IMR-90 (cell line): Measurements from ENCODE around the gene MPI. TPM values are rescaled to one million over a fixed set of nuclear protein-coding genes. Genes with fewer than 3 reads are reported as not detected.

Source experiments
- ATAC-seq: fragments of 200-7000 bp; cut with Tn5 transposase; 2 replicates; pipeline ENCODE4 v1.9.1; 2020; ENCODE audit warnings: low read depth, mild to moderate bottlenecking, moderate library complexity
- BruUV-seq: library from RNA; stranded (reverse); fragments of 400-500 nt; replicated peaks from 2 replicates; lab custom pipeline; 2021; lab: Mats Ljungman, UMichigan
- CTCF ChIA-PET: fragments of 300-600 bp; formaldehyde crosslinking; extraction: SDS; loops from one replicate; lab custom pipeline; 2021; ENCODE audit warnings: antibody characterized with exemption; lab: Yijun Ruan, JAX
- POLR2A ChIA-PET: fragments of 300-600 bp; sonication (Branson Sonifier 250); formaldehyde crosslinking; loops from one replicate; lab custom pipeline; 2022; ENCODE audit warnings: antibody characterized with exemption; ENCODE audit not compliant: unreplicated experiment; lab: Charles Lee
- DNase-seq: peaks from one replicate; pipeline ENCODE4 v3.0.0; 2013
- H2AFZ ChIP-seq: replicated peaks from 2 replicates; pipeline ENCODE3; 2013; ENCODE audit warnings: low read length, mild to moderate bottlenecking; ENCODE audit not compliant: poor library complexity
- H2AK5ac ChIP-seq: 2 replicates; pipeline ENCODE4 v1.6.1; 2013; ENCODE audit warnings: low read depth, low read length, inconsistent platforms
- H2AK9ac ChIP-seq: replicated peaks from 2 replicates; pipeline ENCODE3; 2013; ENCODE audit warnings: mild to moderate bottlenecking, low read depth, low read length, moderate library complexity; ENCODE audit not compliant: poor library complexity
- H2BK120ac ChIP-seq: 2 replicates; pipeline ENCODE4 v1.6.1; 2013; ENCODE audit warnings: low read depth, low read length, inconsistent platforms
- H2BK15ac ChIP-seq: 3 replicates; pipeline ENCODE4 v1.6.1; 2013; ENCODE audit warnings: low read depth, low read length, inconsistent platforms
- H2BK20ac ChIP-seq: 2 replicates; pipeline ENCODE4 v1.6.1; 2013; ENCODE audit warnings: low read depth, mild to moderate bottlenecking, inconsistent platforms, low read length, moderate library complexity
- H2BK5ac ChIP-seq: 2 replicates; pipeline ENCODE4 v1.6.1; 2013; ENCODE audit warnings: mild to moderate bottlenecking, low read depth, low read length, inconsistent platforms; ENCODE audit not compliant: poor library complexity, severe bottlenecking
- H3K14ac ChIP-seq: replicated peaks from 2 replicates; pipeline ENCODE4 v1.6.1; 2013; ENCODE audit warnings: low read depth, low read length, inconsistent platforms
- H3K18ac ChIP-seq: 2 replicates; pipeline ENCODE4 v1.6.1; 2013; ENCODE audit warnings: low read depth, low read length, control low read depth
- H3K23ac ChIP-seq: 2 replicates; pipeline ENCODE4 v1.6.1; 2013; ENCODE audit warnings: low read depth, low read length, inconsistent platforms
- H3K27ac ChIP-seq: 2 replicates; pipeline ENCODE4 v1.5.1; 2013; ENCODE audit warnings: mild to moderate bottlenecking, control low read depth, low read length; ENCODE audit not compliant: insufficient read depth
- H3K27me3 ChIP-seq: 2 replicates; pipeline ENCODE4 v1.6.1; 2013; ENCODE audit warnings: low read length; ENCODE audit not compliant: control insufficient read depth, insufficient read depth
- H3K36me3 ChIP-seq: 2 replicates; pipeline ENCODE4 v1.6.1; 2013; ENCODE audit warnings: low read length, mixed read lengths; ENCODE audit not compliant: control insufficient read depth, insufficient read depth
- H3K4ac ChIP-seq: 2 replicates; pipeline ENCODE4 v1.6.1; 2013; ENCODE audit warnings: low read depth, low read length, inconsistent platforms
- H3K4me1 ChIP-seq: 2 replicates; pipeline ENCODE4 v1.6.1; 2013; ENCODE audit warnings: low read length, mixed read lengths; ENCODE audit not compliant: control insufficient read depth, insufficient read depth
- H3K4me2 ChIP-seq: 2 replicates; pipeline ENCODE4 v1.6.1; 2013; ENCODE audit warnings: low read depth, mild to moderate bottlenecking, control low read depth, low read length, moderate library complexity
- H3K4me3 ChIP-seq: 2 replicates; pipeline ENCODE4 v1.5.1; 2013; ENCODE audit warnings: low read depth, mild to moderate bottlenecking, control low read depth, low read length, moderate library complexity; ENCODE audit not compliant: insufficient read depth
- H3K56ac ChIP-seq: 2 replicates; pipeline ENCODE4 v1.6.1; 2013; ENCODE audit warnings: low read length, inconsistent platforms; ENCODE audit not compliant: insufficient read depth; ENCODE audit errors: extremely low read depth
- H3K79me1 ChIP-seq, 2 experiments: 2 replicates each; pipeline ENCODE4 v1.6.1; 2013; ENCODE audit warnings: low read length in 2 of 2, inconsistent platforms in 1 of 2, low read depth in 1 of 2
- H3K9ac ChIP-seq: 2 replicates; pipeline ENCODE4 v1.6.1; 2013; ENCODE audit warnings: low read depth, low read length, control low read depth
- H3K9me1 ChIP-seq: 2 replicates; pipeline ENCODE4 v1.6.1; 2013; ENCODE audit warnings: low read length, inconsistent platforms; ENCODE audit not compliant: insufficient read depth
- H3K9me3 ChIP-seq: 2 replicates; pipeline ENCODE4 v1.6.1; 2013; ENCODE audit warnings: low read length; ENCODE audit not compliant: control insufficient read depth, insufficient read depth
- H4K20me1 ChIP-seq: 2 replicates; pipeline ENCODE4 v1.6.1; 2013; ENCODE audit warnings: low read length, inconsistent platforms; ENCODE audit not compliant: insufficient read depth
- H4K5ac ChIP-seq: 2 replicates; pipeline ENCODE4 v1.6.1; 2013; ENCODE audit warnings: mild to moderate bottlenecking, low read depth, low read length, control low read depth
- H4K8ac ChIP-seq, 2 experiments: 2 replicates each; pipeline ENCODE4 v1.6.1; 2013; ENCODE audit warnings: low read depth in 2 of 2, low read length in 2 of 2, control low read depth in 1 of 2, inconsistent platforms in 1 of 2
- H4K91ac ChIP-seq: 2 replicates; pipeline ENCODE4 v1.6.1; 2013; ENCODE audit warnings: low read depth, low read length, inconsistent platforms; ENCODE audit not compliant: insufficient read depth
- MAFK ChIP-seq: IDR thresholded peaks from 2 replicates; pipeline ENCODE4 v1.6.1; 2012; ENCODE audit warnings: low read depth, low read length, improper control_type of control experiment
- POLR2A ChIP-seq: IDR thresholded peaks from 2 replicates; pipeline ENCODE4 v1.6.1; 2012; ENCODE audit warnings: mild to moderate bottlenecking, low read depth, low read length
- RFX5 ChIP-seq: IDR thresholded peaks from 2 replicates; pipeline ENCODE4 v1.8.0; 2012; ENCODE audit warnings: low read depth, mild to moderate bottlenecking, low read length, moderate library complexity
- USF2 ChIP-seq: fragments of 150-350 bp; IDR thresholded peaks from 2 replicates; pipeline ENCODE4 v1.6.1; 2017; ENCODE audit warnings: mild to moderate bottlenecking, antibody characterized with exemption, low read length, low read depth
- WGBS, 2 experiments: methylation state at CpG; one replicate each; pipeline versions ENCODE4 v1.1.5 to v1.1.7; 2013; ENCODE audit warnings: missing lambda C conversion rate in 2 of 2; ENCODE audit not compliant: insufficient read length in 1 of 2; ENCODE audit errors: extremely low coverage in 2 of 2; 5-methylcytosine and 5-hydroxymethylcytosine counted together
- dilution Hi-C: fragments of 300-500 bp; cut with HindIII; formaldehyde crosslinking; loops from one replicate; pipeline ENCODE4 v1.14.3; 2018; ENCODE audit warnings: low sequenced_read_pairs; ENCODE audit not compliant: unreplicated experiment
- in situ Hi-C: fragments of 300-500 bp; cut with MboI; formaldehyde crosslinking; loops from 3 replicates; pipeline ENCODE4 v1.14.3; 2019; ENCODE audit warnings: low sequenced_read_pairs, inconsistent platforms, mixed read lengths
- intact Hi-C: fragments of 100-400 bp; cut with micrococcal nuclease; formaldehyde crosslinking; loops from 2 replicates; pipeline ENCODE4 v1.10.0; 2022
- polyA plus RNA-seq, 3 experiments: library from polyadenylated mRNA; depleted of rRNA; stranded (reverse); fragments of >200 nt; gene quantifications; 2 replicates each; pipeline ENCODE4 v1.2.3, GENCODE V29; 2012; ENCODE audit warnings: low replicate concordance in 1 of 3
- total RNA-seq: library from RNA; depleted of rRNA; stranded (reverse); fragments of >200 nt; gene quantifications from 2 replicates; pipeline ENCODE4 v1.2.3, GENCODE V29; 2012

The MPI gene
- total and polyA plus RNA-seq, 2 of the 4 experiments (the other 2 are of a cell fraction) = 80.1 to 91.8 TPM

- H3K9me1 ChIP-seq = peaks cover 21% of the 10 kb centered on the region
- H3K4me2 ChIP-seq = peak within 1 kb of the TSS; percentile 86
- peak within 1 kb of the TSS; percentile 81 for H3K9ac ChIP-seq
- ATAC-seq = peak; percentile 99
- H4K8ac ChIP-seq = peak within 1 kb of the TSS; percentile 95 to 98
- peak within 1 kb of the TSS; percentile 96 for H3K4ac ChIP-seq
- peak within 1 kb of the TSS; percentile 88 for H2BK5ac ChIP-seq
- no TSS peak for BruUV-seq
- in situ Hi-C loops = no loop called here
- ChIA-PET CTCF (no interaction called here), POLR2A (interaction anchor here (1.0 kb wide), 1 partner anchor 65 kb away, joined by 4 read pairs; no protein-coding TSS in a partner anchor)
- peak within 1 kb of the TSS; percentile 92 for H4K5ac ChIP-seq
- peak; percentile 94 for DNase-seq
- intact Hi-C loops = no loop called here
- H3K27ac ChIP-seq = peak within 1 kb of the TSS; percentile 88
- H2BK120ac ChIP-seq = peak within 1 kb of the TSS; percentile 77
- H2AFZ ChIP-seq = peak within 1 kb of the TSS; percentile 98
- peak within 1 kb of the TSS; percentile 22; the same call in 1 of the 2 replicates for H2BK20ac ChIP-seq
- peak within 1 kb of the TSS; percentile 91 for H4K91ac ChIP-seq
- H3K9me3 ChIP-seq = no peaks in the 10 kb centered on the region
- H3K56ac ChIP-seq = peak within 1 kb of the TSS; percentile 67
- H3K4me1 ChIP-seq = peaks cover 15% of the 10 kb centered on the region
- dilution Hi-C loops = no loop called here
- no peaks in the 10 kb centered on the region for H3K27me3 ChIP-seq
- peaks cover 2% of the 10 kb centered on the region for H3K36me3 ChIP-seq
- H3K18ac ChIP-seq = peak within 1 kb of the TSS; percentile 80
- WGBS, 2 experiments = 1% methylated on average over 15 of the region's 52 CpGs; no CpG with 5 or more reads in 1 of the 2 experiments
- peak within 1 kb of the TSS; percentile 92 for H2AK5ac ChIP-seq
- H3K4me3 ChIP-seq = peak within 1 kb of the TSS; percentile 80
- peaks cover 39% of the 10 kb centered on the region for H4K20me1 ChIP-seq
- peak within 1 kb of the TSS; percentile 90; the same call in 1 of the 2 replicates for H3K23ac ChIP-seq
- H2BK15ac ChIP-seq = peak within 1 kb of the TSS; percentile 68; the same call in 1 of the 3 replicates
- H2AK9ac ChIP-seq = peak within 1 kb of the TSS; percentile 98
- H3K79me1 ChIP-seq = peaks cover 13 to 52% of the 10 kb centered on the region in 2 experiments; a peak in 3 of 4 replicates
- peak within 1 kb of the TSS; percentile 96 for H3K14ac ChIP-seq
- no peak for TF ChIP-seq MAFK
- peak; percentile 8; the same call in 1 of the 2 replicates for TF ChIP-seq USF2
- TF ChIP-seq RFX5 = no peak
- TF ChIP-seq POLR2A = peak; percentile 94
Measured at GRCh38 chr15:74873036-74873755, 16.6 kb upstream of the MPI start, which contains the start of gene SCAMP2. TSS of gene SCAMP2 (minus strand) at chr15:74873365. CDS start at chr15:74873255, 110 bp downstream.
